Liver (tissue), 9 donors: ENCODE measurements around the gene UNC5B. TPM values are rescaled to one million over a fixed set of nuclear protein-coding genes. Genes with fewer than 3 reads are reported as not detected.

Experiments
- DNase-seq: peaks from one replicate; pipeline ENCODE4 v3.0.0-alpha.2; 2017; ENCODE audit warnings: low spot score
- H3K27ac ChIP-seq, 2 donors: one replicate each; pipeline ENCODE4 v1.7.0; 2013; ENCODE audit warnings: inconsistent platforms in 2 of 2, low read length in 2 of 2, control low read depth in 1 of 2, low read depth in 1 of 2, mild to moderate bottlenecking in 1 of 2
- H3K27me3 ChIP-seq, 4 donors: one replicate each; pipeline versions ENCODE4 v1.6.1 to v1.7.0; 2013; ENCODE audit warnings: low read length in 3 of 4, inconsistent platforms in 1 of 4, mild to moderate bottlenecking in 1 of 4, moderate library complexity in 1 of 4; ENCODE audit not compliant: control insufficient read depth in 4 of 4, insufficient read depth in 4 of 4
- H3K36me3 ChIP-seq, 4 donors: one replicate each; pipeline versions ENCODE4 v1.6.1 to v1.7.0; 2013; ENCODE audit warnings: low read length in 3 of 4, mild to moderate bottlenecking in 3 of 4, low read depth in 1 of 4, moderate library complexity in 1 of 4; ENCODE audit not compliant: control insufficient read depth in 4 of 4, insufficient read depth in 3 of 4
- H3K4me1 ChIP-seq, 4 donors: one replicate each; pipeline versions ENCODE4 v1.6.1 to v1.7.0; 2013; ENCODE audit warnings: low read length in 3 of 4, mild to moderate bottlenecking in 3 of 4, moderate library complexity in 1 of 4; ENCODE audit not compliant: control insufficient read depth in 4 of 4, insufficient read depth in 4 of 4
- H3K4me3 ChIP-seq, 3 donors: one replicate each; pipeline versions ENCODE4 v1.6.1 to v1.7.0; 2013; ENCODE audit warnings: low read length in 3 of 3, control low read depth in 1 of 3, low read depth in 1 of 3, mild to moderate bottlenecking in 1 of 3
- H3K9ac ChIP-seq, 2 donors: one replicate each; pipeline ENCODE4 v1.7.0; 2013; ENCODE audit warnings: low read length in 2 of 2, mild to moderate bottlenecking in 2 of 2, moderate library complexity in 2 of 2, control low read depth in 1 of 2, low read depth in 1 of 2
- H3K9me3 ChIP-seq, 4 donors: one replicate each; pipeline versions ENCODE4 v1.6.1 to v1.7.0; 2013; ENCODE audit warnings: low read length in 3 of 4; ENCODE audit not compliant: control insufficient read depth in 4 of 4
- CTCF ChIP-seq: fragments of 150-350 bp; IDR thresholded peaks from 2 replicates; pipeline ENCODE4 v1.5.1; 2017; ENCODE audit warnings: improper control_type of control experiment, low read depth, low read length; ENCODE audit not compliant: missing input control
- EGR1 ChIP-seq, 2 donors: IDR thresholded peaks; 2 replicates each; pipeline ENCODE4 v1.6.1; 2016 to 2018; ENCODE audit warnings: antibody characterized with exemption in 2 of 2, low read depth in 2 of 2
- FOXA1 ChIP-seq: IDR thresholded peaks from 2 replicates; pipeline ENCODE4 v1.6.1; 2016; ENCODE audit warnings: antibody characterized with exemption
- GABPA ChIP-seq, 2 donors: IDR thresholded peaks in 1 of 2; conservative IDR thresholded peaks in 1 of 2; 2 replicates each; pipeline ENCODE4 v1.6.1; 2016; ENCODE audit warnings: antibody characterized with exemption in 2 of 2, mild to moderate bottlenecking in 1 of 2, moderate library complexity in 1 of 2
- HNF4A ChIP-seq, 2 donors: conservative IDR thresholded peaks; 2 replicates each; pipeline ENCODE4 v1.6.1; 2016; ENCODE audit warnings: antibody characterized with exemption in 2 of 2, mild to moderate bottlenecking in 2 of 2
- HNF4G ChIP-seq: IDR thresholded peaks from 2 replicates; pipeline ENCODE4 v1.6.1; 2016; ENCODE audit warnings: antibody characterized with exemption
- JUND ChIP-seq, 2 donors: IDR thresholded peaks; 2 replicates each; pipeline ENCODE4 v1.6.1; 2016; ENCODE audit warnings: antibody characterized with exemption in 2 of 2
- MAX ChIP-seq: IDR thresholded peaks from 2 replicates; pipeline ENCODE4 v1.6.1; 2016; ENCODE audit warnings: antibody characterized with exemption
- NR2F2 ChIP-seq: IDR thresholded peaks from 2 replicates; pipeline ENCODE4 v1.6.1; 2016; ENCODE audit warnings: antibody characterized with exemption
- RAD21 ChIP-seq, 2 donors: IDR thresholded peaks; 2 replicates each; pipeline ENCODE4 v1.6.1; 2016; ENCODE audit warnings: antibody characterized with exemption in 2 of 2, mild to moderate bottlenecking in 2 of 2
- REST ChIP-seq: IDR thresholded peaks from 2 replicates; pipeline ENCODE4 v1.6.1; 2016; ENCODE audit warnings: antibody characterized with exemption, mild to moderate bottlenecking
- RXRA ChIP-seq, 2 donors: IDR thresholded peaks; 2 replicates each; pipeline ENCODE4 v1.6.1; 2017 to 2018; ENCODE audit warnings: antibody characterized with exemption in 2 of 2, mild to moderate bottlenecking in 1 of 2
- SP1 ChIP-seq: IDR thresholded peaks from 2 replicates; pipeline ENCODE4 v1.6.1; 2018; ENCODE audit warnings: antibody characterized with exemption, mild to moderate bottlenecking
- TAF1 ChIP-seq: conservative IDR thresholded peaks from 2 replicates; pipeline ENCODE4 v1.6.1; 2016; ENCODE audit warnings: antibody characterized with exemption, mild to moderate bottlenecking
- YY1 ChIP-seq: IDR thresholded peaks from 2 replicates; pipeline ENCODE4 v1.6.1; 2016; ENCODE audit warnings: antibody characterized with exemption, mild to moderate bottlenecking
- ZBTB33 ChIP-seq: IDR thresholded peaks from 2 replicates; pipeline ENCODE4 v1.6.1; 2016; ENCODE audit warnings: antibody characterized with exemption
- WGBS: extraction: QIAGEN DNeasy Blood & Tissue Kit; methylation state at CpG from one replicate; pipeline ENCODE4 v1.1.7; 2013; 5-methylcytosine and 5-hydroxymethylcytosine counted together
- polyA plus RNA-seq, 2 donors: library from polyadenylated mRNA; stranded (reverse) in 1 of 2; unstranded in 1 of 2; fragments of 200-250 nt in 1 of 2; fragments of >200 nt in 1 of 2; fragmentation: Nextera tagmentation in 1 of 2; extraction: Ambion mirVana in 1 of 2; gene quantifications; one replicate each; pipeline versions ENCODE4 v1.2.1 to v1.2.3, GENCODE V29; 2013 to 2015
- total RNA-seq, 2 donors: library from RNA; depleted of rRNA; stranded (reverse); fragments of >200 nt; gene quantifications; one replicate each; pipeline ENCODE4 v1.2.3, GENCODE V29; 2014
- donor health status: healthy.
- donor health status: healthy.
- donor health status: healthy.
- donor health status: healthy.
- donor health status: healthy.

Gene UNC5B
- total and polyA plus RNA-seq, 4 donors = 0.56 to 1.8 (median 1.3) TPM

GRCh38 chr10:71266918-71267442 lies 54.6 kb downstream of the UNC5B start (continued):
- TF ChIP-seq REST = no peak
- no peak for TF ChIP-seq HNF4A (conservative IDR thresholded peaks at IDR 0.05)
- TF ChIP-seq RAD21 (IDR thresholded peaks at IDR 0.05) = no peak
- no peak for TF ChIP-seq YY1
- no peak for TF ChIP-seq SP1

- peaks cover 0 to 7% (median 2%) of the 10 kb centered on the region in 4 donors for H3K4me1 ChIP-seq
- no peaks in the 10 kb centered on the region for H3K27me3 ChIP-seq
- no peak overlapping the region for H3K9ac ChIP-seq
- no peaks in the 10 kb centered on the region for H3K36me3 ChIP-seq
- no peak overlapping the region for H3K4me3 ChIP-seq
- H3K9me3 ChIP-seq = no peaks in the 10 kb centered on the region
- no peak overlapping the region for H3K27ac ChIP-seq
- no peak for DNase-seq
- TF ChIP-seq JUND (IDR thresholded peaks at IDR 0.05) (no peak), TAF1 (no peak), ZBTB33 (no peak), SP1 (no peak), RXRA (IDR thresholded peaks at IDR 0.05) (no peak), NR2F2 (no peak), REST (no peak), FOXA1 (no peak), CTCF (no peak), GABPA (IDR thresholded peaks at IDR 0.05 in 1 of 2, conservative IDR thresholded peaks at IDR 0.05 in 1 of 2) (no peak), HNF4G (no peak), HNF4A (conservative IDR thresholded peaks at IDR 0.05) (no peak), MAX (no peak), YY1 (no peak), EGR1 (IDR thresholded peaks at IDR 0.05; ENCODE audit: low read depth in 2 of 2) (no peak)
- 94% methylated on average over 5 of the region's 5 CpGs for WGBS
Measured at GRCh38 chr10:71267508-71268240, 55.3 kb downstream of the UNC5B start.
